Subcutaneous adipose tissue (tissue), 4 donors: ENCODE data around the gene STBD1. TPM values are rescaled to one million over a fixed set of nuclear protein-coding genes. Genes with fewer than 3 reads are reported as not detected.

Experiments used
- CTCF ChIP-seq: fragments of 450-650 bp; IDR thresholded peaks from one replicate; pipeline ENCODE4 v1.5.1; 2016; ENCODE audit warnings: low read depth, mild to moderate bottlenecking, control low read depth, antibody characterized with exemption, moderate library complexity
- small RNA-seq: library from RNA; depleted of rRNA; stranded (forward); fragments of <200 nt; gene quantifications from one replicate; pipeline ENCODE3, GENCODE V24; 2016
- total RNA-seq, 4 donors: library from RNA; depleted of rRNA; stranded (reverse); fragments of >200 nt; gene quantifications; one replicate each; pipeline ENCODE4 v1.1.0, GENCODE V29; 2016

The STBD1 gene
- total RNA-seq, 4 donors from 2014 or later = 25.8 to 62.0 (median 36.4) TPM

- TF ChIP-seq CTCF = no peak
These were observed 28.4 kb downstream of the STBD1 start for GRCh38 chr4:76334885-76335284.

- no peak for TF ChIP-seq CTCF
These were observed 32.8 kb downstream of the STBD1 start for GRCh38 chr4:76339364-76339763.

GRCh38 chr4:76341063-76341462 lies 34.5 kb downstream of the STBD1 start:
- TF ChIP-seq CTCF = no peak

- no peak for TF ChIP-seq CTCF
These were observed 35.7 kb downstream of the STBD1 start for GRCh38 chr4:76342191-76342590.

GRCh38 chr4:76342803-76343202 lies 36.3 kb downstream of the STBD1 start:
- no peak for TF ChIP-seq CTCF

- no peak for TF ChIP-seq CTCF
These were observed 48.3 kb downstream of the STBD1 start for GRCh38 chr4:76354517-76355473.

- TF ChIP-seq CTCF = no peak
These were observed 51.4 kb downstream of the STBD1 start for GRCh38 chr4:76357981-76358380.

Small RNAs within 50 kb of the gene (small RNA-seq; reads per million reads assigned to genes)
- not detected for gene RNU6-1000P

Other genes with a start within 250 kb of the STBD1 start
- not detected for gene ART3, start 232.0 kb upstream of the STBD1 start, total RNA-seq
- 10 to 100 TPM; 31.3 to 60.2 (median 39.7) TPM for gene NUP54, start 158.3 kb upstream of the STBD1 start, total RNA-seq
- 100 to 1,000 TPM; 160 to 308 (median 169) TPM for gene SCARB2, start 92.9 kb upstream of the STBD1 start, total RNA-seq
- gene FAM47E, start 55.0 kb upstream of the STBD1 start, total RNA-seq = 10 to 100 TPM in 1 of 4 donors, 1 to 10 TPM in 3; 5.6 to 13.7 (median 7.4) TPM
- gene CCDC158, start 114.4 kb downstream of the STBD1 start, total RNA-seq = 1 to 10 TPM in 3 of 4 donors, under 1 TPM in 1; 0.33 to 1.7 (median 1.2) TPM
- gene SHROOM3, start 128.5 kb downstream of the STBD1 start, total RNA-seq = under 1 TPM in 3 of 4 donors, not detected in 1; 0.22 to 0.38 (median 0.33) TPM